Osteoblast (primary cell): ENCODE data around the gene COL4A2. TPM values are rescaled to one million over a fixed set of nuclear protein-coding genes. Genes with fewer than 3 reads are reported as not detected.

Source experiments
- DNase-seq: peaks from one replicate; pipeline ENCODE4 v3.0.0; 2011; ENCODE audit warnings: low spot score, mixed read lengths; ENCODE audit not compliant: insufficient read length; ENCODE audit errors: missing footprints
- H2AFZ ChIP-seq: 2 replicates; pipeline ENCODE4 v1.6.0; 2011; ENCODE audit warnings: mild to moderate bottlenecking, low read length
- H3K27ac ChIP-seq: 2 replicates; pipeline ENCODE4 v1.5.1; 2011; ENCODE audit warnings: mild to moderate bottlenecking, low read depth, low read length, moderate library complexity
- H3K27me3 ChIP-seq: 2 replicates; pipeline ENCODE4 v1.6.0; 2012; ENCODE audit warnings: mild to moderate bottlenecking, control low read depth, inconsistent platforms, low read length, moderate library complexity; ENCODE audit not compliant: insufficient read depth
- H3K36me3 ChIP-seq: 2 replicates; pipeline ENCODE4 v1.5.1; 2011; ENCODE audit warnings: mild to moderate bottlenecking, low read length, control low read depth, moderate library complexity; ENCODE audit not compliant: insufficient read depth
- H3K4me1 ChIP-seq: 2 replicates; pipeline ENCODE4 v1.5.1; 2011; ENCODE audit warnings: mild to moderate bottlenecking, low read length, control low read depth, moderate library complexity; ENCODE audit not compliant: insufficient read depth
- H3K4me2 ChIP-seq: 2 replicates; pipeline ENCODE4 v1.6.0; 2011; ENCODE audit warnings: mild to moderate bottlenecking, low read length; ENCODE audit not compliant: insufficient read depth
- H3K4me3 ChIP-seq: fragments of 200-600 bp; sonication (generic); 3 replicates; pipeline ENCODE4 v1.5.1; 2012; ENCODE audit warnings: mild to moderate bottlenecking, low read length, inconsistent platforms; ENCODE audit not compliant: insufficient read depth
- H3K79me2 ChIP-seq: 2 replicates; pipeline ENCODE4 v1.6.0; 2012; ENCODE audit warnings: mild to moderate bottlenecking, low read length, control low read depth, inconsistent platforms; ENCODE audit not compliant: insufficient read depth
- H3K9me3 ChIP-seq: 2 replicates; pipeline ENCODE4 v1.5.1; 2011; ENCODE audit warnings: low read depth, low read length, control low read depth
- H4K20me1 ChIP-seq: 2 replicates; pipeline ENCODE4 v1.6.0; 2012; ENCODE audit warnings: mild to moderate bottlenecking, low read length, control low read depth; ENCODE audit not compliant: insufficient read depth
- CTCF ChIP-seq: IDR thresholded peaks from 2 replicates; pipeline ENCODE4 v1.5.1; 2011; ENCODE audit warnings: mild to moderate bottlenecking, low read depth, low read length, moderate library complexity; ENCODE audit errors: extremely low read depth
- total RNA-seq: library from RNA; depleted of rRNA; stranded (reverse); fragments of >200 nt; gene quantifications from 2 replicates; pipeline ENCODE4 v1.2.3, GENCODE V29; 2012

COL4A2 gene
- total RNA-seq, 1 donor, result 267 TPM

- peaks cover 46% of the 10 kb centered on the region for H3K4me1 ChIP-seq
- no peak for TF ChIP-seq CTCF
- H3K27ac ChIP-seq, result peak overlapping the region; percentile 97
Measured at GRCh38 chr13:110381029-110381360, 73.9 kb downstream of the COL4A2 start.

DNA sequence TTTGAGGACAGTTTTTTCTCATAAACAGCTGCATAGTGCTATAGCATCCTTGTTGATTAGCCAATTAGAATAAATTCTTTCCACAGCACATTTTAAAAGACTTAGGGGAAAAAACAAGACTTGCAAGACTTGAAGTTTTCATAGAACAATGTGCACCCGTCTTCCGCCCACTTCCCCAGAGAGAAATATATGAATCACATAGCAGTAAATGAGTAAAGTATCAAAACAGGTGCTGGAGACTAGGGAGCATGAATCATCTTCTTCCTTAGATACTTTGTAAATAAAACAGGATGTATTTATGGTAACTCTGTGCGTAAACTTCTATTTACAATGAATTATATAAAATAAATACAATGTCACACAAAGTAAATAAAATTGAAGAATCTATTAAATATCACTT, 75.1 kb downstream of the COL4A2 start:
- Histone ChIP-seq H4K20me1 (no peaks in the 10 kb centered on the region), H3K4me3 (no peak overlapping the region), H3K4me1 (peaks cover 42% of the 10 kb centered on the region), H2AFZ (no peak overlapping the region), H3K27ac (peak overlapping the region; percentile 97), H3K4me2 (peak overlapping the region; percentile 12), H3K27me3 (no peaks in the 10 kb centered on the region), H3K79me2 (peaks cover 44% of the 10 kb centered on the region), H3K9me3 (no peaks in the 10 kb centered on the region), H3K36me3 (peaks cover 5% of the 10 kb centered on the region)
- no peak for TF ChIP-seq CTCF
- peak; percentile 87 for DNase-seq

More at GRCh38 chr13:110381029-110381360, 73.9 kb downstream of the COL4A2 start:
- H4K20me1 ChIP-seq, result no peaks in the 10 kb centered on the region
- no peaks in the 10 kb centered on the region for H3K9me3 ChIP-seq
- H3K79me2 ChIP-seq, result peaks cover 44% of the 10 kb centered on the region
- no peaks in the 10 kb centered on the region for H3K27me3 ChIP-seq
- no peak overlapping the region for H3K4me2 ChIP-seq
- H2AFZ ChIP-seq, result no peak overlapping the region
- no peak overlapping the region for H3K4me3 ChIP-seq
- peaks cover 3% of the 10 kb centered on the region for H3K36me3 ChIP-seq
- no peak for DNase-seq

DNA sequence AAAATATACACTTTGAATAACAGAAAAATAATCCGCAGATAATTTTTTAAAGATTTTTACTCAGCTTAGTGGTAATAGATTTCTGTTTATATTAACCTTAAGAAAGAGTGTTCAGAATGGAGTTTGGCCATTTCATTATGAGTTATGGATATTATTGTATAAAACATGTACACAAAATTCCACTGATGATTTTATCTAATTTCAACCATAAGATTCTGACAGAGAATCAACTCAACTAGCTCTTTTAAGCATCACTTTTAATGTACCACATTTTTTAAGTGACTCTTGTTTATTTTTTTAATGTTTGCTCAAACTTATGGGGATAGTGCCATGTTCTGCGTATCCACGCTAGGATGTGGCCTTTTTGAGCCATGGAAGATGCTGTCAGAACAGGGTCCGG, 75.7 kb downstream of the COL4A2 start:
- peaks cover 6% of the 10 kb centered on the region for H3K36me3 ChIP-seq
- peaks cover 38% of the 10 kb centered on the region for H3K4me1 ChIP-seq
- no peaks in the 10 kb centered on the region for H3K9me3 ChIP-seq
- no peak overlapping the region for H2AFZ ChIP-seq
- no peak for TF ChIP-seq CTCF
- H3K79me2 ChIP-seq, result peaks cover 47% of the 10 kb centered on the region
- H3K4me3 ChIP-seq, result no peak overlapping the region
- H3K27me3 ChIP-seq, result no peaks in the 10 kb centered on the region
- H4K20me1 ChIP-seq, result no peaks in the 10 kb centered on the region
- peak overlapping the region; percentile 97 for H3K27ac ChIP-seq
- H3K4me2 ChIP-seq, result no peak overlapping the region
- peak; percentile 60 for DNase-seq

- H3K4me1 ChIP-seq, result peaks cover 42% of the 10 kb centered on the region
- H2AFZ ChIP-seq, result peak overlapping the region; percentile 14
- H3K79me2 ChIP-seq, result peaks cover 43% of the 10 kb centered on the region
- no peaks in the 10 kb centered on the region for H3K27me3 ChIP-seq
- H3K4me2 ChIP-seq, result peak overlapping the region; percentile 64
- H3K27ac ChIP-seq, result peak overlapping the region; percentile 99
- peak overlapping the region; percentile 38 for H3K4me3 ChIP-seq
- DNase-seq, result no peak
- peaks cover 18% of the 10 kb centered on the region for H3K36me3 ChIP-seq
- H3K9me3 ChIP-seq, result no peaks in the 10 kb centered on the region
- no peak for TF ChIP-seq CTCF
- H4K20me1 ChIP-seq, result no peaks in the 10 kb centered on the region
Measured at GRCh38 chr13:110387451-110388107, 80.5 kb downstream of the COL4A2 start.
